HUES6 (cell line): Measurements from ENCODE around the gene AGBL4.

Source experiments
- H3K27ac ChIP-seq: 2 replicates; pipeline ENCODE4 v1.7.0; 2013; ENCODE audit warnings: low read depth, mild to moderate bottlenecking, low read length, inconsistent platforms
- H3K27me3 ChIP-seq: 2 replicates; pipeline ENCODE4 v1.6.1; 2013; ENCODE audit warnings: low read length; ENCODE audit not compliant: control insufficient read depth, insufficient read depth
- H3K36me3 ChIP-seq: 2 replicates; pipeline ENCODE4 v1.6.1; 2013; ENCODE audit warnings: low read length; ENCODE audit not compliant: control insufficient read depth, insufficient read depth
- H3K4me1 ChIP-seq: 2 replicates; pipeline ENCODE4 v1.6.1; 2013; ENCODE audit warnings: low read length; ENCODE audit not compliant: control insufficient read depth, insufficient read depth
- H3K4me3 ChIP-seq: 2 replicates; pipeline ENCODE4 v1.5.1; 2013; ENCODE audit warnings: low read depth, low read length
- H3K9ac ChIP-seq: one replicate; pipeline ENCODE4 v1.6.1; 2013; ENCODE audit warnings: mild to moderate bottlenecking, low read length
- H3K9me3 ChIP-seq: 2 replicates; pipeline ENCODE4 v1.6.1; 2013; ENCODE audit warnings: low read depth, low read length; ENCODE audit not compliant: control insufficient read depth, insufficient read depth

The AGBL4 gene

DNA sequence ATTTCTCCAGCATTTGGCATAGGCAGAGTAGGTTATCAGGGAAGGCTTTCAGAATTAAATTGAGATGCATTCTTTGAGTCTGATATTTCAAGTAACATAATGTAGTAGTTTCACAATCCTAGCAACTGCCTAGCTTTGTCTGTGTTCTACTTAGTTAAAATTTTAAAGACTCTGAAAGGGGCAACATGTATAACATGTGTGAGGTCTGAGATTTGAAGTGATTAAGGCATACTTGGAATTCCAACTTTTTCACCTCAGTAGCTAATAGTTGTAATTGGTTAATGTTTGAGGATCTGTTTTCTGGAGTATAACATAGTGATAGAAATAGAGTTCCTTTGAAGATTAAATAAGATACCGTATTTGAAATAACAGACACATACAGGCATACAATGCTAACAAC, 911.8 kb downstream of the AGBL4 start:
- 0 out of 2 replicates have a peak, but pooled peaks cover 3% of the 10 kb centered on the region for H3K9me3 ChIP-seq
- no peaks in the 10 kb centered on the region for H3K27me3 ChIP-seq

DNA sequence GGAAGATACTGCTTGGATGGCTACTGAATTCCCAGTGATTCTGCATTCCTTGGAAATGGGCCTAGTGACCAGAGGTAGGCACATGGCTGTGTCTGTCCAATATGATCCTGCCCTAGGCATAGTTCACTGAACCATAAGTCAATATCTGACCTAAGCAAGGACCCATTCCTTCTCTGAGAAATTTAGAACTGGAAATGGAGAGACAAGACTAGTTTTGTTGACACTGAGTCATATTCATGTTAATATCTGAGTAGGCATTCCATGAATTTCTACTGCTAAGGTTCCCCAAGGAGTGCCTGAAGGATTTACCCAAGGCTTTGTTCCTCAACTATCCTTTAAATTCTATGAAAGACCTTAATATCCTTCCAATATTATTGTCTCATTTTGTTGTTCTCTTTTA, 917.3 kb downstream of the AGBL4 start:
- Histone ChIP-seq H3K9ac (no peak overlapping the region), H3K36me3 (no peaks in the 10 kb centered on the region), H3K9me3 (no peaks in the 10 kb centered on the region), H3K27me3 (no peaks in the 10 kb centered on the region), H3K4me1 (no peaks in the 10 kb centered on the region), H3K4me3 (no peak overlapping the region), H3K27ac (no peak overlapping the region)

More for the DNA sequence above, 911.8 kb downstream of the AGBL4 start:
- Histone ChIP-seq H3K9ac (no peak overlapping the region), H3K27ac (no peak overlapping the region), H3K4me1 (no peaks in the 10 kb centered on the region), H3K36me3 (no peaks in the 10 kb centered on the region), H3K4me3 (no peak overlapping the region)

DNA sequence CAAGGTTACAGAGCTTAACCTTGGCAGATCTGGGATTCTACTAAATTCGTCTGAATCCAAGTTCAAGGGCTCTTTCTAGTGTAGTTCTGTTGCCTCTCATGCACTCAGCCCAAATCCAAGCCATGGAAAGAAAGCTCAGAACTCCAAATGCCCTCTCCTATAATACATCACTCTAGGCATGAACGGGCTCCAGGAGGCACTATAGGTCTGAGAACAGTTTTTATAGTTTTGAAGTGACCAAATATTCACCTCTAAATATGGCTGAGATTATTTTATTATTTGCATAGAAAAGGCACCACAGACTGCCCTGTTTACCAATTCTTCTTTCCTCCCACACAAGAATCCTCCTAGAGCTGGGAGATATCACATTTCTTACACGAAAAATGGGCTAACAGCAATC, 919.2 kb downstream of the AGBL4 start:
- no peaks in the 10 kb centered on the region for H3K36me3 ChIP-seq
- no peak overlapping the region for H3K9ac ChIP-seq
- no peak overlapping the region for H3K4me3 ChIP-seq
- no peaks in the 10 kb centered on the region for H3K9me3 ChIP-seq
- no peaks in the 10 kb centered on the region for H3K27me3 ChIP-seq
- no peak overlapping the region for H3K27ac ChIP-seq
- H3K4me1 ChIP-seq, result no peaks in the 10 kb centered on the region

DNA sequence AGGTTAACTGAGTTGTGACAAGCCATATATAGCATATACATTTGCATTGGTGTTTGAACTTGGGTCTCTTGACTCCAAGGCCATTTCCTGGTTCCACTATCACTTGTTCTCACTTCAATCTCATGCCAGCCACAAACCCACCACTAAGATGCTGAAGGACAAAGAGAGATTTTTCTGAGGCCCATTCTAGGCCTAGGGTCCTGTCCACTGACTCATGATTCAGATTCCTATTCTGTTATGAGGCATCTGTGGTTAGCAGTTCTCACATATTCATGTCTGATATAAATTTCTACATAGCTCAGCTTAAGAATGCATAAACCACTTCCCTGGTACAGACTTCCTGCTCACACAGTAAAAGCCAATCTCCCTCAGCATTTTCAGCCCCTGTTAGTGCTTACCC, 921.0 kb downstream of the AGBL4 start:
- no peaks in the 10 kb centered on the region for H3K36me3 ChIP-seq
- no peak overlapping the region for H3K4me3 ChIP-seq
- H3K9ac ChIP-seq, result no peak overlapping the region
- no peak overlapping the region for H3K27ac ChIP-seq
- no peaks in the 10 kb centered on the region for H3K9me3 ChIP-seq
- no peaks in the 10 kb centered on the region for H3K27me3 ChIP-seq
- no peaks in the 10 kb centered on the region for H3K4me1 ChIP-seq

DNA sequence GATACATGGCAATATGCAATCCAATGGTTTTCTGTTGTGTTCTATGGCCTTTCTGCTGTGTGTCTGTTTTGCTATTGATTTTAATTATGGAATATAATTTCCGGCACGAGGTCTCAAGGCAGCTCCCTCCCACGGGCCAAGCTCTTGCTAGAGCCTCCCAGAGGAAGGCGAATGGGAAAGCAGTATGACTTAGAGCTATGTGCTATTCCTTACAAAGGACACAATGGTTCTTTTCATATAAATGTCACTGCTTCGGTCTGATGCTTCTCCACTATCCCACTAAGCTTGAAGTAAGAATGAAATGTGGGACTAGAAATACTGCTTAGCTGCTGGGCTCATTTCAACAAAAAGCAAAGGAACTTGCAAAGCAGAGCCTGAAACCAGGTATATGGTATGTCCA, 924.9 kb downstream of the AGBL4 start:
- no peaks in the 10 kb centered on the region for H3K27me3 ChIP-seq
- no peaks in the 10 kb centered on the region for H3K36me3 ChIP-seq
- H3K4me1 ChIP-seq, result no peaks in the 10 kb centered on the region
- H3K9me3 ChIP-seq, result no peaks in the 10 kb centered on the region
- no peak overlapping the region for H3K27ac ChIP-seq
- H3K4me3 ChIP-seq, result no peak overlapping the region
- no peak overlapping the region for H3K9ac ChIP-seq

DNA sequence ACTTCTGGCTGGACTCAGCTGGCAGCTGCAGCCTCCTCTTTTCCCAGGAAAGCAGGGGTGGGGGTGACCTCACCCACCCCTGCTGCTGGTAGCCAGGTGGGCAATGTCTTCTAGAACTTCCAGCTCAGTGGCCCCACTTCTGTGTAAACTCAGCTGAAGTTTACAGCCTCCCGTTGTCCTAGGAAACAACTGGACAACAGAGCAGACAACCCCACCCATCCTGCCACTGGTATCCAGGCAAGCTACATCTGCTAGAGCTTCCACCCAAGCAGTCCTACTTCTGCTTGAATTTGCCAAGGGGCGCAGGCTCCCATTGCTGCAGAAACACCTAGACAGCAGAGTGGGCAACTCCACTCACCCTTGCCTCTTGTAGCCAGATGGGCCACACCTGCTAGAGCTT, 937.4 kb downstream of the AGBL4 start:
- 0 out of 2 replicates have a peak, but pooled peaks cover 3% of the 10 kb centered on the region for H3K9me3 ChIP-seq
- no peaks in the 10 kb centered on the region for H3K4me1 ChIP-seq
- no peak overlapping the region for H3K9ac ChIP-seq
- H3K27me3 ChIP-seq, result no peaks in the 10 kb centered on the region
- no peak overlapping the region for H3K4me3 ChIP-seq
- no peak overlapping the region for H3K27ac ChIP-seq
- no peaks in the 10 kb centered on the region for H3K36me3 ChIP-seq

DNA sequence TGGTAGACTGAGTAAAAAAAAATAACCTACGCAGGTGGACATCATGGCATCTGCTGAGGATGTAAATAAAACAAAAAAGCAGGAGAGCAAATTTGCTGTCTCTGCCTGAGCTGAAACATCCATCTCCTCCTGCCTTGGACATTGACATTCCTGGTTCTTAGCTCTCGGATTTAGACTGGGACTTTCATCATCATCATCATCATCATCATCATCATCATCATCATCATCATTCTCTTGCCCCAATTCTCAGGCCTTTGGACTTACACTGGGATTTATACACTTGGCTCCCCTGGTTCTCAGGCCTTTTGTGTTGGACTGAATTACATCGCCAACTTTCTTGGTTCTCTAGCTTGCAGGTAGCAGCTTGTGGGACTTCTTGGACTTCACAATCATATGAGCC, 938.7 kb downstream of the AGBL4 start:
- H3K9me3 ChIP-seq, result 0 out of 2 replicates have a peak, but pooled peaks cover 3% of the 10 kb centered on the region
- H3K27me3 ChIP-seq, result no peaks in the 10 kb centered on the region

DNA sequence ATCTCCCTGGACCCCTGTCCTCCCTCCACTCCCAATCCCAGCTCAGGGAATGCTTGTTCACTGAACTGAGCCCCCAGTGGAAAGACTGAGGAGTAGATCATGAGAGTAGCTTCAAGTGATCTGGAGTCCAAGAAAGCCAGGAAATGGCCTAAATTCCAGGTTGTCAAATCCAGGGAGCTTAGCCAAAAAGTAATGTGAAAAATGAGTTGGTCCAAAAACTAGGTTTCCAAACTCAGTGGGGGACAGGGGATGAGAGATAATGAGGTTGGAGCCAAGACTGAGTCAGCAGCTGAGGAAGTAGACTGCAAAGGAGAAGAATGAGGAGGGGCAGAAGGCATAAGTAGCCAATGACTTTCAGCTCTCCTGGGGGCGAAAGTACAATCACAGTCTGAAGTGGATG, 963.0 kb downstream of the AGBL4 start:
- Histone ChIP-seq H3K4me3 (no peak overlapping the region), H3K27ac (no peak overlapping the region), H3K27me3 (no peaks in the 10 kb centered on the region), H3K9me3 (peaks cover 16% of the 10 kb centered on the region), H3K9ac (no peak overlapping the region), H3K36me3 (no peaks in the 10 kb centered on the region), H3K4me1 (no peaks in the 10 kb centered on the region)

More for the DNA sequence above, 938.7 kb downstream of the AGBL4 start:
- no peak overlapping the region for H3K9ac ChIP-seq
- H3K4me1 ChIP-seq, result no peaks in the 10 kb centered on the region
- no peak overlapping the region for H3K27ac ChIP-seq
- no peaks in the 10 kb centered on the region for H3K36me3 ChIP-seq
- no peak overlapping the region for H3K4me3 ChIP-seq

DNA sequence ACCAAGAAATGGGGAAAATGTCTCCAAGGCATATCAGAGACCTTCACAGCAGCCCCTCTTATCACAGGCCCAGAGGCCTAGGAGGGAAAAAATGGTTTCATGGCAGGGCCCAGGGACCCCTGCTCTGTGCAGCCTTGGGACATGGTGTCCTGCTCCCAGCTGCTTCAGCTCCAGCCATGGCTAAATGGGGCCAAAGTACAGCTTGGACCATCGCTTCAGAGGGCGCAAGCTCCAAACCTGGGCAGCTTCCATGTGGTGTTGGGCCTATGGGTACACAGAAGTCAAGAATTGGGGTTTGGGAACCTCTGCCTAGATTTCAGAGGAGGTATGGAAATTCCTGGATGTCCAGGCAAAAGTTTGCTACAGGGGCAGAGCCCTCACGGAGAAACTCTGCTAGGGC, 964.7 kb downstream of the AGBL4 start:
- no peaks in the 10 kb centered on the region for H3K36me3 ChIP-seq
- no peaks in the 10 kb centered on the region for H3K27me3 ChIP-seq
- no peaks in the 10 kb centered on the region for H3K4me1 ChIP-seq
- peaks cover 16% of the 10 kb centered on the region for H3K9me3 ChIP-seq
- no peak overlapping the region for H3K27ac ChIP-seq
- H3K9ac ChIP-seq, result no peak overlapping the region
- no peak overlapping the region for H3K4me3 ChIP-seq

DNA sequence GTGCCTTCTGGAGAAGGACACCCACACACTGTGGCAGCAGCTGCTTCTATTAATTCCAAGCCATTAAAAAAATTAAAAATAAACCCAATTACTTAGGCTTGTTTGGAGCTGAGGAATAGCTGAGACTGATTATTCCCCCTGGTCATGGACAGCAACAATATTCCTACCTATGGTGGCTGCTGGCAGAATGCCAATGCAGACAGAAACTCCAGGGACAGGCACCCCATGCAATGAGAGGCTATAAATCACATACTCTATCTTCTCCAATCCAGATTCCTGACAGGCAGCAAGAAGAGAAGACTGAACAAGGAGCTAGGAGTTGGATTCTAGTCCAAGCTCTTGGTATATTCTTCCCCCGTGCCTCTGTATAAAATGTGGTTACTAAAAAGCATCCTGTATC, 971.7 kb downstream of the AGBL4 start:
- Histone ChIP-seq H3K9ac (no peak overlapping the region), H3K4me3 (no peak overlapping the region), H3K27ac (no peak overlapping the region), H3K36me3 (no peaks in the 10 kb centered on the region), H3K4me1 (no peaks in the 10 kb centered on the region), H3K9me3 (no peaks in the 10 kb centered on the region), H3K27me3 (no peaks in the 10 kb centered on the region)

DNA sequence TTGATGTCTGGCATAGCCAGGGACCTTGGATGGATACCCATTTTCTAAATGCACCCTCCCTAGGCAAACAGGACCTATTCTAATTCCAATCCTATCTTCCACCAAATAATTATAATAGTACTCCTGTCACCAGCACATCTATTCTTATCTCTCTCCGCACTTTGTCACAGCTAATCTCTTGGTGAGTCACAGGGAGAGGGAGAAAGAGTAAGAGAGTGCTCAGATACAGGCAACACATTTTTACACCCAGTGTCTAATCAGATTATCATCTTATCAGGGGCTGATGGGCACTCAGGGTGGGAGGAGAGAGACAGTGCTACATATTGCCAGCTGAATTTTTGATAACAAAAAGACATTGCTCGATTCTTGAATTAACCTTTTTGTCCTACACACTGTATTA, 972.1 kb downstream of the AGBL4 start:
- H3K9ac ChIP-seq, result peak overlapping the region; percentile 17
- no peaks in the 10 kb centered on the region for H3K4me1 ChIP-seq
- no peak overlapping the region for H3K4me3 ChIP-seq
- no peak overlapping the region for H3K27ac ChIP-seq
- H3K9me3 ChIP-seq, result no peaks in the 10 kb centered on the region
- no peaks in the 10 kb centered on the region for H3K27me3 ChIP-seq
- H3K36me3 ChIP-seq, result no peaks in the 10 kb centered on the region

DNA sequence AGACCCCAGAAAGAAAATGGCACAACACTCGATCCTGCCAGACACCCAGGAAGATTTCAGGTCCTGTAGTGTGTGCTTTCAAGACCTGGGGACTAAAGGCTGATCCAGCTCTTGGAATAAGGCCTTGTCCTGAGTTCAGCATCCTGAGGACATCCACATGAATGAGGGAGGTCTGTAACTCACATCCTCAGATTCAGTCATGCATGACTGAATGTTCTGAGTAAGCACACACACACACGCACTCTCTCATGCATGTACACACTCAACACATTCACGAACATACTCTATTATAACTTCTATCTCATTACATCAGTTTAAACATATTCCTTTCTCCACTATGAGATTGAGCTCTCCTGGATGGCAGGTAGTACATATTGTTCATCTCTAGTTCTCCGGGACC, 973.7 kb downstream of the AGBL4 start:
- Histone ChIP-seq H3K27me3 (no peaks in the 10 kb centered on the region), H3K9me3 (no peaks in the 10 kb centered on the region), H3K4me3 (no peak overlapping the region), H3K36me3 (no peaks in the 10 kb centered on the region), H3K27ac (no peak overlapping the region), H3K4me1 (no peaks in the 10 kb centered on the region), H3K9ac (no peak overlapping the region)
